Lower leg skin (tissue), 3 donors: ENCODE results near the gene NCBP3.

Source experiments
- POLR2A ChIP-seq, 2 donors: fragments of 450-650 bp; IDR thresholded peaks; one replicate each; pipeline ENCODE4 v1.6.1; 2016 to 2017; ENCODE audit warnings: antibody characterized with exemption in 2 of 2, mild to moderate bottlenecking in 1 of 2, moderate library complexity in 1 of 2
- TF ChIP-seq, protein P1 (sequence below), 3 donors: fragments of 450-650 bp; IDR thresholded peaks; one replicate each; pipeline ENCODE4 v1.5.1; 2016; ENCODE audit warnings: antibody characterized with exemption in 3 of 3, mild to moderate bottlenecking in 3 of 3, moderate library complexity in 2 of 3

DNA sequence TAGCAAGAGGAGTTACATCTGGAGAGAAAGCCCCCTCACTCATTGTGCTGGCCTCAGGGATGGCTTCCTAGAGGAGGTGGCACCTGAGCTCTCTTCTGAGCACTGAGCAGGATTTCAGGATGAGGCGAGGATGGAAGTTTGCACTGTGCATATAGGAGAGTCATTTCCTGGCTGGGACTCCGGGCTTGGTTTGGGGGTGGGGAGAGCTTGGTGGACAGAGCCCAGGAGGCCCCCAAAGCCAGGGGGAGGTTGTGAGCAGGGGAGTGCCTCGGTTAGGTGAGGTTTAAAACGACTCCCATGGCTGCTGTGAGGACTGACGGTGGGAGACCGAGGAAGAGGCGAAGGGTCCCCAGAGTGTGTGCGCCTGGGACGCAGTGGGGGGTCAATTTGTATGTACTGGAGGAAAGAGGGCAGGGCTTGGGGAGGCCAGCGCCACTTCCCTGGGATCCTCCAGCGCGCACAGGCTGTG lies 45.6 kb upstream of the NCBP3 start:
- TF ChIP-seq, protein P1, sequence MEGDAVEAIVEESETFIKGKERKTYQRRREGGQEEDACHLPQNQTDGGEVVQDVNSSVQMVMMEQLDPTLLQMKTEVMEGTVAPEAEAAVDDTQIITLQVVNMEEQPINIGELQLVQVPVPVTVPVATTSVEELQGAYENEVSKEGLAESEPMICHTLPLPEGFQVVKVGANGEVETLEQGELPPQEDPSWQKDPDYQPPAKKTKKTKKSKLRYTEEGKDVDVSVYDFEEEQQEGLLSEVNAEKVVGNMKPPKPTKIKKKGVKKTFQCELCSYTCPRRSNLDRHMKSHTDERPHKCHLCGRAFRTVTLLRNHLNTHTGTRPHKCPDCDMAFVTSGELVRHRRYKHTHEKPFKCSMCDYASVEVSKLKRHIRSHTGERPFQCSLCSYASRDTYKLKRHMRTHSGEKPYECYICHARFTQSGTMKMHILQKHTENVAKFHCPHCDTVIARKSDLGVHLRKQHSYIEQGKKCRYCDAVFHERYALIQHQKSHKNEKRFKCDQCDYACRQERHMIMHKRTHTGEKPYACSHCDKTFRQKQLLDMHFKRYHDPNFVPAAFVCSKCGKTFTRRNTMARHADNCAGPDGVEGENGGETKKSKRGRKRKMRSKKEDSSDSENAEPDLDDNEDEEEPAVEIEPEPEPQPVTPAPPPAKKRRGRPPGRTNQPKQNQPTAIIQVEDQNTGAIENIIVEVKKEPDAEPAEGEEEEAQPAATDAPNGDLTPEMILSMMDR (IDR thresholded peaks at IDR 0.05): no peak
- no peak for TF ChIP-seq POLR2A (IDR thresholded peaks at IDR 0.05)
